ENCODE data around the gene FNDC11.
"Not testable (repeated sequence)": the region's sequence is repeated elsewhere in the genome, so short reads cannot be mapped to it uniquely, and the experiment has no call there.

The FNDC11 gene

DNA sequence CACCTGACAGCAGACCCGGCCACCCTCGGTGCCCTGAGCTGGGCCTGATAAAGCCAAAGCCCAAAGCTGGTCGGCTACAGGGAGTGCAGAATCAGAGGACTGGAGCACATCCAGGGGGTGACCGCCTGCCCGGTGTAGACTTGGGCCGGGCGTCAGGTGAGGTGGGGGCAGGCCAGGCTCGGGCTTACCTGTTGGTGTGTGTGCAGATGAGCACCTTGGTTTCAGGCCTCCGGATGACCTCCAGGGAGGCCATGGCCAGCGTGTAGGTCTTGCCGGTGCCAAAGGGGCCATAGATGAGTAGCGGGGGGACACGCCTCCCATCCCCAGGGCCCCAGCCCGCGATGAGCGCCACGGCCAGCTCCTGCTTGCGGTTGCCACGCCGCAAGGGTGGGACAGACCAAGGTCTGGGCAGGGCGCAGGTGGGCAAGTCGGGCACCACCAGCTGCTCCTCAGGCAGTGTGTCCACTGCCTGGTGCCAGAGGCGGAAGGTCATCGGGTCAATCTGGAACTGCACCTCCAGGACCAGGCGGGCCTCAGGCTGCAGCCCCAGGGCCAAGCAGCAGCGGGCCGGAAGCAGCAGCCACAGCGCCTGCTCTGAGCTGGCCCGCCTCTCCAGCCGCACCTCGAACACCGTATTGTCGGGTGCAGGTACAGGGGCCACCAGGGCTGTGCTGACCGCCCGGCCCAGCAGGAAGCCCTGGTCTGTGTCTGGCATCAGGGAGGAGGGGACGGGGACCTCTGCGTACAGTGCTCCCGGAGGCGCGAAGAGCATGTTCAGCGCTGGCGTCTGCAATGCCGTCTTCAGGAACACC, 14.4 kb downstream of the FNDC11 start:
- DNase-seq, result no peak

DNA sequence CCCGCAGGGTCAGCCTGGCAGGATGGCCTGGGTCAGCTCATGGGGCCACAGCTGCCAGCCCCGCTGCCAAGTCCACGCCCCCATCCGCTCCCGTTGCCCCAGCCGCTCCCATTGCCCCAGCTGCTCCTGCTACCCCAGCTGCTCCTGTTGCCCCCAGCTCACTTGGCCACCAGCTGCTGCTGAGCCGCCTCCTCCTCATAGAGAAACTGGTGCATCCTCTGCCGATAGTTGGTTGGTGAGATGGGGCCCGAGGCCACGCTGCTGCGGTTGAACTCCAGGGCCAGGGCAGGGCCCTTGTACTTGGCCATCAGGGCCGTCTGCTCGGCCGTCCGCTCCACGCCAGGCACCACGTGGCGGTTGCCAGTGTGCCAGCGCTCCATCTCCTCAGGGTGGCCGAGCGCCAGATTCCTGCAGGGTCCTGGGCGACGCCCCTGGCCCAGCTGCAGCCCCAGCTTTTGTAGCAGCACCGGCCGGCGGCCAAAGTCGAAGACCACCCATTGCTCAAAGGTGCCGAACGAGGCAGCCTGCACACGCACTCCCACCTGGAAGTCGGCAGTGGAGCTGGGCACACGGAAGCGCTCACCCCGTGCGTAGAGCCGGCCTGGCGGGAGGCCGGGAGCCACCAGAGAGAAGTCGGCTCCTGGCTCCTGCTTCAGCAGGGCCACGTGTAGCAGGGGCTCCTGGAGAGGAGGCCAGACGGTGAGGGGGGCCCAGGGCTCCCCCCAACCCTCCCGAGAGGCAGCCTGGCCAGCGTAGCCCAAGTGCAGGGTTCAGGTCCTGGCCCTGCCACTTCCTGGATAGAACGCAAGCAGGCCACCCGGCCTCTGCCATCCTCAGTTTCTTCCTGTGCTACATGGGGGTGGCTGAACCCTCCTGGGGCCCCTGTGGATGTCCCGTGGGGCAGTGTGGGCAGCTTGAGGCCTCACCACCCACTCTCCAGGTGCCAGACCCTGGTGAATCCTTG, 15.3 kb downstream of the FNDC11 start:
- no peak for DNase-seq

- DNase-seq, result no peak
Measured at GRCh38 chr20:63570281-63571086, 16.5 kb downstream of the FNDC11 start.

- not testable (repeated sequence) for DNase-seq
Measured at GRCh38 chr20:63571087-63571478, 17.1 kb downstream of the FNDC11 start.

DNA sequence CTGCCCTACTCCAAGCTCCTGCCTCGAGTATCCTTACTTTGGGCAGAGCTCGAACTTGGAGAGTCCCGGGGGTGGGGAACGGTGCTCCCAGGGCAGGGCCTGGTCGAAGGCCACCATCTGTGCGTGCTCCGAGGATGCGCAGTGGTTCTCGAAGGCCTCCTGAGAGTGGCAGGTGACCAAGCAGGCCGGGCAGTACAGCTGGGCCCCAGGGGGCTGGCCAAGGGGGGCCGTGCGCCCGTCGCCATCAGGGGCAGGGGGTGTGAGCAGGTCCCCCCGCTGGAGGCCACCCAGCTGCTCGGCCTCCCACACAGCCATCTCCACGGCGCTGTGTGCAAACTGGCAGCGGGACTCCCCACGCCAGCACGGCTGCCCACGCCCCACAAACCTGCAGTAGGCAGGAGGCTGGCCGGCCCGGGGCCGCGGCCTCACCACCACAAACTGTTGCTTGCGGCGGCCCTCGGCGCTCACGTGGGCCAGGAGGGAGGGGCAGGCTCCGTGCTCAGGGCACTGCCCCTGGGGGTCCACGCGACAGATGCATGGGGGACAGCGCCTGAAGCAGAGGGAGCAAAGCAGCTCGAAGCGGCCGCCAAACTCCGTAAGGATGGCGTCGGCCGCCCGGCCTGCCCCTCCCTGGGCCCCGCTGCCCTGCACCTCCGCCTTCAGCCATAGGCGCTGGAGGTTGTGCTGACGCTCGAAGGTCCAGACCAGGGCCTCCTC, 18.3 kb downstream of the FNDC11 start:
- no peak for DNase-seq

- no peak for DNase-seq
Measured at GRCh38 chr20:63572788-63573646, 19.1 kb downstream of the FNDC11 start.

GRCh38 chr20:63573647-63574131, 19.7 kb downstream of the FNDC11 start:
- DNase-seq, result no peak

- DNase-seq, result peak; percentile 71 to 73
Measured at GRCh38 chr20:63574156-63574828, 20.3 kb downstream of the FNDC11 start, which contains the start of gene HELZ2. Gene HELZ2 (minus strand): TSS chr20:63574239. CDS start chr20:63572385, 1,854 bp downstream.

DNA sequence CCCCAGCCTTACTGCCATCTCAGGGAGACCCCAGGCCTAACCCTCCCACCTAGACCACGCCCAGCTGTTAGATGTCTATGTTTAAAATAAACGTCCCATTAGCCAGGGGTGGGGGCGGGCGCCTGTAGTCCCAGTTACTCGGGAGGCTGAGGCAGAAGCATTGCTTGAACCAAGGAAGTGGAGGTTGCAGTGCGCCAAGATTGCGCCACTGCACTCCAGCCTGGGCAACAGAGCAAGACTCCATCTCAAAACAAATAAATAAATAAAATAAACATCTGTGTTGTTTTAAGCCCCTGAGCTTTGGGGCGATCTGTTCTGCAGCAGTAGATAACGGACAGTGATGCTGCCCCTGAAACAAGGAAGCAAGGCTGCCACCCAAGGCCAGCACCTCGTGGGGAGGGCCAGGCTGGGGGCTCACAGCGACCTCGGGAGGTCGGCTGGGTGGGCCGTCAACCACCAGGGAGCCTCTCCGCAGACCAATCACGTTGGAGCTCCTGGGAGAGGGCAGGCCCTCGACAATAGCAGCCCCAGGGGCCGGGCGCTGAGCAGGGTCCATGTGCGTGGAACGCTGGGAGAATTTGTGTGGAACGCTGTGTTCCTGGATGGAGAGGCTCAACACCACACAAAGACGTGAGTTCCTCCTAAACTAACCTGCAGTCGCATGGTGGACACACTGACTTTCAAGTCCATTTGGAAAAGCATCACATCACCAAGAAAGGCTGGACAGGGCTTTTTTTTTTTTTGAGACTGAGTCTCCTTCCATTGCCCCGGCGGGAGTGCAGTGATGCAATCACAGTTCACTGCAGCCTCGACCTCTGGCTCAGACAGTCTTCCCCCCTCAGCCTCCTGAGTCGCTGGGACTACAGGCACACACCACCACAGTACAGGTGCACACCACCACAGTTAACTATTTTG, 21.1 kb downstream of the FNDC11 start:
- no peak for DNase-seq

- no peak for DNase-seq
Measured at GRCh38 chr20:63576311-63576710, 22.4 kb downstream of the FNDC11 start.

- DNase-seq, result no peak
Measured at GRCh38 chr20:63577317-63577894, 23.4 kb downstream of the FNDC11 start.

GRCh38 chr20:63578224-63579016, 24.5 kb downstream of the FNDC11 start:
- DNase-seq, result no peak

- no peak for DNase-seq
Measured at GRCh38 chr20:63579017-63579694, 25.2 kb downstream of the FNDC11 start.

DNA sequence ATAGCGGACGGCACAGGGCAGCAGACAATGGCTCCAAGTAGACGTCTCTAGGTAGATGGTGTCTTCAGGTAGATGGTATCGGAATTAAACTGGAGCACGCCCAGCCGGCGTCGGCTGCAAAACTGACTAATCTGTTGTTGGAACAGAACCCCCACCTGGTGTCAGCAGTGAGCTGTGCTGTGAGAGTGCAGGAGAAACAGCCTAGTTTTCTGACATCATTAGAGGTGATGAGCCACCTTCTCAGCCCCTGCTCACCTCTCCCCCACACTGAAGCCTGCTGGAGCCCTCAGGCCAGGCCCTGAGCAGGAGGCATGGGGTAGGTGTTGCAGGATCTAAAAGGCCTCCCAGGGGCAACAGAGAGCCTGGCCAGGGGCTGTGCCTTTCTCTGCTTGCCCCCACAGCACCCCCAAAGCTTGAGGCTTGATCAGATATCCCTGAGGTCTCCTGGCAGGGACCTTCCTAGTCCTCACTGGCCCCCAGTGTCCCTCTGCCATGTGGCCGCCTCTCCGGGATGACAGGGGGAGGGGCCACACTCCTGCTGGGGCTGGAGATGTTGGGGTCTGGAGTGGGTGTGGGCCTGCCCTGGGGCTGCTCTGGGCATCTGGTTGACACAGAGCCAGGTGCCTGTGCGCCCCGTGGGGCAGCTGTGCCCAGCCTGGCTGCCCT, 27.0 kb downstream of the FNDC11 start:
- DNase-seq, result peak; percentile 74 to 76

DNA sequence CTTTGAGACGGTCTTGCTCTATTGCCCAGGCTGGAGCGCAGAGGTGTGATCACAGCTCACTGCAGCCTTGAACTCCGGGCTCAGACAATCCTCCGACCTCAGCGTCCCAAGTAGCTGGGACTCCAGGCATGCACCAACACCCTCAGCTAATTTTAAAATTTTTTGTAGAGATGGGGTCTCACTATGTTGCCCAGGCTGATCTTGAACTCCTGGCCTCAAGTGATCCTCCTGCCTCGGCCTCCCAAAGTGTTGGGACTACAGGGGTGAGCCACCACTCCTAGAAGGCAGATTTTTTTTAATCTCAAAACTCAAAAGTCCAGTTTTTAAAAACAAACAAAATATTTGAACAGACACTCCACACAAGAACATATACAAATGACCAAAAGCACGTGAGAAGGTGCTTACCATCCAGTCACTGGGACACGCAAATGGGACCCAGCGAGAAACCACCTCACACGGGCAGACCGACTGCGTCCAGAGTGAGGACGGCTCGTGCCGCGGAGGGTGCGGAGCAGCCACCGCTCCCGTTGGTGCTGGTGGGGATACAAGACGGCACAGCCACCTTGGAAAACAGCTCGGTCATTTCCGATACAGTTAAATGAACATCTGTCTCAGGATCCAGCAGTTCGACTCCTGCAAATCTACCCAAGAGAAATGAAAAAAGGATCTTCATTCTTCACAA, 28.6 kb downstream of the FNDC11 start:
- no peak for DNase-seq
